MM.1S (cell line): ENCODE results near the gene MUC5AC.
"Not testable (repeated sequence)": the region's sequence is repeated elsewhere in the genome, so short reads cannot be mapped to it uniquely, and the experiment has no call there.

Experiments used
- DNase-seq: peaks from one replicate; pipeline ENCODE4 v3.0.0-alpha.2; 2015
- H2AFZ ChIP-seq: fragments of 300-600 bp; sonication (generic); 2 replicates; pipeline ENCODE4 v1.6.0; 2016; ENCODE audit warnings: antibody characterized with exemption, low read length
- H3F3A ChIP-seq: fragments of 300-600 bp; sonication (generic); 2 replicates; pipeline ENCODE4 v1.6.1; 2016; ENCODE audit warnings: mild to moderate bottlenecking, antibody characterized with exemption, low read length, moderate library complexity, mixed read lengths; ENCODE audit not compliant: insufficient read depth
- H3K27ac ChIP-seq: fragments of 300-600 bp; sonication (generic); 2 replicates; pipeline ENCODE4 v1.5.1; 2016; ENCODE audit warnings: mild to moderate bottlenecking, low read length
- H3K27me3 ChIP-seq: fragments of 300-600 bp; sonication (generic); replicated peaks from 2 replicates; pipeline ENCODE4 v1.6.0; 2016; ENCODE audit warnings: low read length; ENCODE audit not compliant: insufficient read depth
- H3K36me3 ChIP-seq: fragments of 300-600 bp; sonication (generic); replicated peaks from 2 replicates; pipeline ENCODE4 v1.6.1; 2016; ENCODE audit warnings: mild to moderate bottlenecking, low read length, mixed read lengths; ENCODE audit not compliant: insufficient read depth
- H3K4me1 ChIP-seq: fragments of 300-600 bp; sonication (generic); 2 replicates; pipeline ENCODE4 v1.6.1; 2016; ENCODE audit warnings: low read length, mixed read lengths
- H3K4me2 ChIP-seq: fragments of 300-600 bp; sonication (generic); 2 replicates; pipeline ENCODE4 v1.6.0; 2016; ENCODE audit warnings: low read depth, low read length
- H3K4me3 ChIP-seq: fragments of 300-600 bp; sonication (generic); 2 replicates; pipeline ENCODE4 v1.5.1; 2016; ENCODE audit warnings: low read length, mixed read lengths
- H3K79me2 ChIP-seq: fragments of 300-600 bp; sonication (generic); 2 replicates; pipeline ENCODE4 v1.6.1; 2016; ENCODE audit warnings: mixed run types, low read length, mixed read lengths
- H3K9ac ChIP-seq: fragments of 300-600 bp; sonication (generic); 2 replicates; pipeline ENCODE4 v1.6.1; 2016; ENCODE audit warnings: low read length, mixed read lengths
- H3K9me2 ChIP-seq: fragments of 300-600 bp; sonication (generic); replicated peaks from 2 replicates; pipeline ENCODE4 v1.6.1; 2016; ENCODE audit warnings: mild to moderate bottlenecking, low read length, mixed read lengths; ENCODE audit not compliant: insufficient read depth
- H3K9me3 ChIP-seq: fragments of 300-600 bp; sonication (generic); replicated peaks from 2 replicates; pipeline ENCODE4 v1.6.1; 2016; ENCODE audit warnings: mild to moderate bottlenecking, low read length, mixed read lengths; ENCODE audit not compliant: insufficient read depth
- H4K20me1 ChIP-seq: fragments of 300-600 bp; sonication (generic); 2 replicates; pipeline ENCODE4 v1.6.1; 2016; ENCODE audit warnings: mild to moderate bottlenecking, low read length, moderate library complexity, mixed read lengths; ENCODE audit not compliant: insufficient read depth
- EZH2 ChIP-seq: fragments of 300-600 bp; sonication (generic); optimal IDR thresholded peaks from 2 replicates; pipeline ENCODE3; 2017; ENCODE audit warnings: low read depth, mild to moderate bottlenecking, antibody characterized with exemption, low read length, mixed read lengths
- EZH2phosphoT487 ChIP-seq: fragments of 300-600 bp; sonication (generic); IDR thresholded peaks from 2 replicates; pipeline ENCODE4 v1.6.1; 2018; ENCODE audit warnings: antibody characterized with exemption, low read length
- TF ChIP-seq, protein P1 (sequence below): fragments of 300-600 bp; sonication (generic); IDR thresholded peaks from 2 replicates; pipeline ENCODE4 v1.5.1; 2016; ENCODE audit warnings: antibody characterized with exemption, low read length, mixed read lengths

MUC5AC gene

DNA sequence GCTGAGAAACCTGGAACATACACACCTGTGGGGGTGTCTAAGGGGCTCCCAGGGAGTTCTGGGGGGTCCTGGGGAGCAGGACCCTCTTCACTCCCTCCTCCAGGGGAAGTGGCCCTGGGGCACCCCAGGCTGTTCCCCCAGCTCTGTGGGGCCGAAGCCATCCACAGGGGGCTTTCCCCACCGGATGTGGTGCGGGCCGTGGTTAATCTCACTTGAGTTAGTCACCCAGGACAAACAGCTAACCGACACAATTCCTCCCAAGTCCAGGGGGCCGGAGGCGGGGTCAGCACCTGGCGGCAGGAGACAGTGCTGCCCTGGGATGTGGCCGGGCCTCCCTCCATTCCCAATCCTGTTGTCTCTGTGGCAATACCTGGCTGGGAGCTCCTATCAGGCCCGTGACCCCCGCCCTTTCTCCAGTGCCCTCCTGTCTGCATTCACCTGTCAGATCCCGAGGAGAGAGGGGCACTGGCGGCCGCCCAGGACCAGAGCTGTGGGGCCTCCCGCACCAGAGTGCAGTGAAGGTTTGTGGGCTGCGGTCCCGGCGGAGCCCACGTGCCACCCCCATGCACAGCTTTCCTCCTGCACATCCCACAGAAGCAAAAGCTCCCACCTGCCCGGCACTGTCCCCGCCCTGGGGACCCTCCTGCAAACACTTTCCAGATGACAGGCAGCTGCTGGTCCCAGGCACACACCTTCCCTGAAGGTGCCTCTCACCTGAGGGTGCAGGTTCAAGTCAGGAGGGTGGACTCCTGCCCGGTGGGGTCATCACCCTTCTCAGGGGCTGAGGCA lies 5.2 kb upstream of the MUC5AC start:
- no peak overlapping the region for H3K4me2 ChIP-seq

DNA sequence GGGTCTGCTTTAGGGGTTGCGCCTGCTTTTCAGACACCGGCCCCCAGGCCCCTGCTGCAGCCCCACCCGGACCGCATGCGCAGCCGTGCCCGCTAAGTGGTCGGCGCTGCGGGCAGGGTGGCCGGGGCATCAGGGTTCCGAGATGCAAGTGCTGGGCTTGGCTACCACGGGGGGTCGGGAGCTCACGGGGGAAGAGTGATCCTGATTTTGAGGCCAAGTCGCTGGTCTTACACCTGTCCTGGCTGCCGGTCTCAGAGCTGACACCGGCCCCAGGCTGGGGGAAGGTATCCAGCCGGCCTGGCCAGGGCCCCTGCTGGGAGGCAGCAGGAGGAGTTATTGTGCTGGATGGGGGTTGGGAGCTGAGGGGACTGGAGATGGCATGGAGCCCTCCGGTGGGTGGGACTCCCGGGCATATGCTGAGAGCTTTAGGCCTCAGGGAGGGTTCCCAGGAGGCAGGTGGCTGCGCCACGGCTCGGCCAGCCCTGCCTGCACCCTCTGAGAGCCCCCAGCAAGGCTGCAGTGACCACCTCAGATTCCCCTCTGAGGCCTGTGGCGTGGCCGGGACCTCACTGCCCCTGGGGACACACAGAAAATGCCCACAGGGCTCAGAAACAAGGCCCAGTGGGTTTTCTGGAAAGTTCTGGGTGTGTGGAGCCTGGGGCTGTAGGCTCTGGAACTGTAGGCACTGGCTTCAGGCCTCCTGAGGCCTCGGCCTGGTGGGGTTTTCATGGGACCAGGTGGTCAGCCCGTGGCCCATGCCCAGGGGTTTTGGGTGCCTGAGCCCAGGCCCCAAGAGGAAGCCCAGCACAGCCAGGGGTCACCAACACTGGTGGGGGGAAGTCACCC lies 4.4 kb upstream of the MUC5AC start:
- Histone ChIP-seq H3K4me3 (no peak overlapping the region), H3K27me3 (peaks cover 65% of the 10 kb centered on the region), H3K36me3 (no peaks in the 10 kb centered on the region), H3F3A (no peaks in the 10 kb centered on the region), H3K9me2 (no peaks in the 10 kb centered on the region), H3K79me2 (no peaks in the 10 kb centered on the region), H4K20me1 (no peaks in the 10 kb centered on the region), H3K4me2 (no peak overlapping the region), H2AFZ (no peak overlapping the region), H3K27ac (no peak overlapping the region), H3K9ac (no peak overlapping the region), H3K4me1 (no peaks in the 10 kb centered on the region), H3K9me3 (no peaks in the 10 kb centered on the region)
- TF ChIP-seq EZH2phosphoT487, result no peak
- TF ChIP-seq EZH2, result no peak
- TF ChIP-seq, protein P1, sequence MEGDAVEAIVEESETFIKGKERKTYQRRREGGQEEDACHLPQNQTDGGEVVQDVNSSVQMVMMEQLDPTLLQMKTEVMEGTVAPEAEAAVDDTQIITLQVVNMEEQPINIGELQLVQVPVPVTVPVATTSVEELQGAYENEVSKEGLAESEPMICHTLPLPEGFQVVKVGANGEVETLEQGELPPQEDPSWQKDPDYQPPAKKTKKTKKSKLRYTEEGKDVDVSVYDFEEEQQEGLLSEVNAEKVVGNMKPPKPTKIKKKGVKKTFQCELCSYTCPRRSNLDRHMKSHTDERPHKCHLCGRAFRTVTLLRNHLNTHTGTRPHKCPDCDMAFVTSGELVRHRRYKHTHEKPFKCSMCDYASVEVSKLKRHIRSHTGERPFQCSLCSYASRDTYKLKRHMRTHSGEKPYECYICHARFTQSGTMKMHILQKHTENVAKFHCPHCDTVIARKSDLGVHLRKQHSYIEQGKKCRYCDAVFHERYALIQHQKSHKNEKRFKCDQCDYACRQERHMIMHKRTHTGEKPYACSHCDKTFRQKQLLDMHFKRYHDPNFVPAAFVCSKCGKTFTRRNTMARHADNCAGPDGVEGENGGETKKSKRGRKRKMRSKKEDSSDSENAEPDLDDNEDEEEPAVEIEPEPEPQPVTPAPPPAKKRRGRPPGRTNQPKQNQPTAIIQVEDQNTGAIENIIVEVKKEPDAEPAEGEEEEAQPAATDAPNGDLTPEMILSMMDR, result no peak
- no peak for DNase-seq

More for the DNA sequence above, 5.2 kb upstream of the MUC5AC start:
- DNase-seq, result no peak
- TF ChIP-seq, protein P1, result no peak
- no peak for TF ChIP-seq EZH2
- no peak for TF ChIP-seq EZH2phosphoT487
- Histone ChIP-seq H3K79me2 (no peaks in the 10 kb centered on the region), H3F3A (no peaks in the 10 kb centered on the region), H3K27me3 (peaks cover 67% of the 10 kb centered on the region), H3K9ac (no peak overlapping the region), H3K4me3 (no peak overlapping the region), H3K9me3 (no peaks in the 10 kb centered on the region), H3K36me3 (no peaks in the 10 kb centered on the region), H3K27ac (no peak overlapping the region), H4K20me1 (no peaks in the 10 kb centered on the region), H2AFZ (no peak overlapping the region), H3K4me1 (no peaks in the 10 kb centered on the region), H3K9me2 (no peaks in the 10 kb centered on the region)

DNA sequence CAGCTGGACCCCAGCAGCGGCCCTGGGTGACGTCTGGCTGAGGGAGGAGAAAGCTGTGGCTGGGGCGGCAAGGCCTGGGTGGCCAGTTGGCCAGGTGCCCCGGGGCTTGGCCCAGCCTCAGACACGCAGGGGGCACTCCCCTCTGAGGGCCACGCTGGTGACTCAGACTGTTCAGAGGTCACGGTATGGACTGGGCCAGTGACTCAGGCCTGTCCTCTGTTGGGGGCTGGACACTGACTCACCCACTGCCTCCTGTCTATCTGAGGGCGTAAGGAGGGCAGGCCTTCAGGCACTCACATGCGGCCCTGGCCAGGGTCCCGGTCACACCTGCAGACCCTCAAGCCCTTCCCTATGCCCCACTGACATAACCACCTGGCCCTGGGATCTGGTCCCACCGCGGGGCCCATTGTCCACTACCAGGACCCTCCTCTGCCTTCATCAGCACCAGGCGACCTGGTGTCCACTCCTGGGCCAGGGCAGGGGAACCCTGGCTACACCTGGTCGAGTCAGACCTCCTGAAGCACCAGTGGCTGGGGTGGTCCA lies 3.7 kb upstream of the MUC5AC start:
- H3K4me3 ChIP-seq, result no peak overlapping the region
- H4K20me1 ChIP-seq, result no peaks in the 10 kb centered on the region
- TF ChIP-seq, protein P1, result no peak
- TF ChIP-seq EZH2 (no peak), EZH2phosphoT487 (no peak)
- H3K9ac ChIP-seq, result no peak overlapping the region
- no peak overlapping the region for H2AFZ ChIP-seq
- no peaks in the 10 kb centered on the region for H3K9me2 ChIP-seq
- peaks cover 71% of the 10 kb centered on the region for H3K27me3 ChIP-seq
- H3K79me2 ChIP-seq, result no peaks in the 10 kb centered on the region
- no peak overlapping the region for H3K4me2 ChIP-seq
- H3K9me3 ChIP-seq, result no peaks in the 10 kb centered on the region
- H3K27ac ChIP-seq, result no peak overlapping the region
- H3F3A ChIP-seq, result no peaks in the 10 kb centered on the region
- H3K4me1 ChIP-seq, result no peaks in the 10 kb centered on the region
- DNase-seq, result no peak
- no peaks in the 10 kb centered on the region for H3K36me3 ChIP-seq

DNA sequence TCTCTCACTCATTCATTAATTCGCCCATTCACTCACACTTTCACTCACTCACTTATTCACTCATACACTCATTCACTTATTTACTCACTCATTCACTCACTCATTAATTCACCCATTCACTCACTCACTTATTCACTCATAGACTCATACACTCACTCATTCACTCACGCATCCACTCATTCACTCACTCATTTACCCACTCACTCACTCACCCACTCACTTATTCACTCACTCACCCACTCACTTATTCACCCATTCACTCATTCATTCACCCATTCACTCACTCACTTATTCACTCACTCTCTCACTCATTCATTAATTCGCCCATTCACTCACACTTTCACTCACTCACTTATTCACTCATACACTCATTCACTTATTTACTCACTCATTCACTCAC lies 3.1 kb upstream of the MUC5AC start:
- peaks cover 69% of the 10 kb centered on the region for H3K27me3 ChIP-seq
- H3K79me2 ChIP-seq, H3K9me3 ChIP-seq, H3F3A ChIP-seq, H3K4me1 ChIP-seq, H3K9ac ChIP-seq, H3K36me3 ChIP-seq, H4K20me1 ChIP-seq, H3K27ac ChIP-seq, H3K4me2 ChIP-seq, H2AFZ ChIP-seq, H3K4me3 ChIP-seq, DNase-seq, H3K9me2 ChIP-seq: not testable (repeated sequence)
